Vagina (tissue), 2 donors: Measurements from ENCODE around the gene TNFSF13.

Experiments
- CTCF ChIP-seq, 3 experiments: fragments of 450-650 bp in 2 of 3; fragments of 200-600 bp in 1 of 3; sonication (generic) in 1 of 3; IDR thresholded peaks; one replicate each; pipeline ENCODE4 v1.5.1; 2017 to 2019; ENCODE audit warnings: antibody characterized with exemption in 3 of 3, mild to moderate bottlenecking in 2 of 3, moderate library complexity in 2 of 3
- POLR2A ChIP-seq, 2 donors: fragments of 450-650 bp; IDR thresholded peaks; one replicate each; pipeline ENCODE4 v1.6.1; 2017; ENCODE audit warnings: antibody characterized with exemption in 2 of 2, mild to moderate bottlenecking in 2 of 2, moderate library complexity in 2 of 2
- POLR2AphosphoS5 ChIP-seq, 2 donors: sonication (generic); formaldehyde crosslinking; IDR thresholded peaks; one replicate each; pipeline ENCODE4 v1.9.0; 2017; ENCODE audit warnings: antibody characterized with exemption in 2 of 2, mild to moderate bottlenecking in 2 of 2, low read depth in 1 of 2; ENCODE audit not compliant: insufficient read depth in 1 of 2

- TF ChIP-seq CTCF (IDR thresholded peaks at IDR 0.05) = no peak
- TF ChIP-seq POLR2A (IDR thresholded peaks at IDR 0.05) = no peak
- TF ChIP-seq POLR2AphosphoS5 (IDR thresholded peaks at IDR 0.05; ENCODE audit: insufficient read depth in 1 of 2, low read depth in 1 of 2) = no peak
Observed at GRCh38 chr17:7556627-7557026, 1.9 kb upstream of the TNFSF13 start.
